ENCODE data around the gene SELENBP1. TPM values are rescaled to one million over a fixed set of nuclear protein-coding genes. Genes with fewer than 3 reads are reported as not detected.

Gene SELENBP1
- total and polyA plus RNA-seq, 2 of the 13 experiments (the other 11 are each of a cell fraction or from before 2014, with no cell fraction given): 27.8 to 29.0 TPM

- Histone ChIP-seq H3K27ac (ENCODE audit: extremely low read length, insufficient read depth, low read length) (no peak overlapping the region), H3K9ac (ENCODE audit: insufficient read depth, low read depth, low read length) (0 out of 2 replicates have a peak overlapping the region, but pooled peaks have one; percentile 92), H2AFZ (ENCODE audit: low read length) (no peak overlapping the region), H3K36me3 (replicated peaks in 1 of 2; ENCODE audit: control insufficient read depth in 1 of 2, insufficient read depth in 2 of 2, low read length in 2 of 2) (peaks cover 14 to 37% of the 10 kb centered on the region in 2 experiments), H3K4me1 (ENCODE audit: insufficient read depth, low read length) (peaks cover 43% of the 10 kb centered on the region), H3K9me3 (ENCODE audit: low read length) (no peaks in the 10 kb centered on the region), H3K4me3 (replicated peaks in 1 of 3; ENCODE audit: insufficient read depth in 1 of 3, low read depth in 2 of 3, low read length in 3 of 3) (no peak overlapping the region; a peak in 3 of 6 replicates), H4K20me1 (ENCODE audit: insufficient read depth, low read length) (peaks cover 8% of the 10 kb centered on the region), H3K27me3 (ENCODE audit: control insufficient read depth in 1 of 2, insufficient read depth in 2 of 2, low read length in 2 of 2) (no peaks in the 10 kb centered on the region; a peak in 1 of 5 replicates), H3K79me2 (ENCODE audit: insufficient read depth, low read length) (peaks cover 15% of the 10 kb centered on the region), H3K4me2 (ENCODE audit: low read depth, low read length) (peak overlapping the region; percentile 80)
- no TSS peak for BruUV-seq (replicated peaks)
- ChIA-PET POLR2A (interaction anchor here (1.5 to 3.8 kb wide), 2 partner anchors 29 kb away, joined by 5 to 24 read pairs; partner anchors contain the start of gene SELENBP1), CTCF (ENCODE audit: low intra/inter-chr PET ratio, low total read pairs) (no interaction called here)
- DNase-seq (ENCODE audit: low spot score) (peak; percentile 45), ATAC-seq (no peak), FAIRE-seq (no peak)
- in situ Hi-C loops (cut with HindIII; ENCODE audit: extremely low pct_ligation_motif_present, low pct_unique_long_range_greater_than_20kb): no loop called here
- 98% methylated on average over 13 of the region's 13 CpGs for WGBS (ENCODE audit: low lambda C conversion rate)
- intact Hi-C loops (cut with micrococcal nuclease; ENCODE audit: unreplicated experiment): no loop called here
- TF ChIP-seq ZNF101 (CRISPR knock-in tag; IDR thresholded peaks at IDR 0.05; ENCODE audit: borderline replicate concordance, low read depth): no peak
- TF ChIP-seq MAFG (CRISPR knock-in tag; IDR thresholded peaks at IDR 0.05): no peak
- TF ChIP-seq POLR2G (IDR thresholded peaks at IDR 0.05; ENCODE audit: low read depth, low read length): peak; percentile 49
- no peak for TF ChIP-seq GTF3A (CRISPR knock-in tag; conservative IDR thresholded peaks at IDR 0.05)
Measured at GRCh38 chr1:151401125-151401788, 28.8 kb upstream of the SELENBP1 start.

- peak within 1 kb of the TSS; percentile 92 for H3K9ac ChIP-seq (ENCODE audit: insufficient read depth, low read depth, low read length)
- peak; percentile 94 for DNase-seq (ENCODE audit: low spot score)
- peaks cover under 1 to 20% of the 10 kb centered on the region in 2 experiments; a peak in 4 of 5 replicates for H3K36me3 ChIP-seq (replicated peaks in 1 of 2; ENCODE audit: control insufficient read depth in 1 of 2, insufficient read depth in 2 of 2, low read length in 2 of 2)
- peak within 1 kb of the TSS; percentile 66 for H3K27ac ChIP-seq (ENCODE audit: extremely low read length, insufficient read depth, low read length)
- peaks cover 5% of the 10 kb centered on the region; the same call in 1 of the 2 replicates for H4K20me1 ChIP-seq (ENCODE audit: insufficient read depth, low read length)
- in situ Hi-C loops (cut with HindIII; ENCODE audit: extremely low pct_ligation_motif_present, low pct_unique_long_range_greater_than_20kb) (no loop called here), intact Hi-C loops (cut with micrococcal nuclease; ENCODE audit: unreplicated experiment) (loop anchor here (1.0 to 2.0 kb wide), 2 partner anchors 59 to 98 kb away; no protein-coding TSS in a partner anchor)
- 1% methylated on average over 43 of the region's 63 CpGs for WGBS (ENCODE audit: low lambda C conversion rate)
- peak within 1 kb of the TSS; percentile 80 for H3K4me2 ChIP-seq (ENCODE audit: low read depth, low read length)
- H3K79me2 ChIP-seq (ENCODE audit: insufficient read depth, low read length): peaks cover 15% of the 10 kb centered on the region
- ChIA-PET CTCF (ENCODE audit: low intra/inter-chr PET ratio, low total read pairs) (no interaction called here), POLR2A (interaction anchor here (0.9 to 3.8 kb wide), 5 partner anchors 27 to 72 kb away, joined by 3 to 24 read pairs (median 6); partner anchors contain the start of genes PI4KB, RFX5 and SELENBP1)
- ATAC-seq: peak; percentile 90
- peak; percentile 98 for FAIRE-seq
- peaks cover 43% of the 10 kb centered on the region for H3K4me1 ChIP-seq (ENCODE audit: insufficient read depth, low read length)
- TSS peak; percentile 84 for BruUV-seq (replicated peaks)
- H3K4me3 ChIP-seq (replicated peaks in 1 of 3; ENCODE audit: insufficient read depth in 1 of 3, low read depth in 2 of 3, low read length in 3 of 3): peak within 1 kb of the TSS; percentile 81 to 92 (median 86)
- no peaks in the 10 kb centered on the region; a peak in 1 of 5 replicates for H3K27me3 ChIP-seq (ENCODE audit: control insufficient read depth in 1 of 2, insufficient read depth in 2 of 2, low read length in 2 of 2)
- no peak within 1 kb of the TSS for H2AFZ ChIP-seq (ENCODE audit: low read length)
- H3K9me3 ChIP-seq (ENCODE audit: low read length): no peaks in the 10 kb centered on the region
- no peak for TF ChIP-seq GMEB2 (CRISPR knock-in tag; IDR thresholded peaks at IDR 0.05; ENCODE audit: low read depth)
- TF ChIP-seq RARA (CRISPR knock-in tag; IDR thresholded peaks at IDR 0.05): no peak
- TF ChIP-seq ZZZ3 (CRISPR knock-in tag; IDR thresholded peaks at IDR 0.05; ENCODE audit: borderline replicate concordance): no peak; the same call in 1 of the 2 replicates
- no peak for TF ChIP-seq ZNF431 (CRISPR knock-in tag; IDR thresholded peaks at IDR 0.05; ENCODE audit: borderline replicate concordance, low read depth)
- TF ChIP-seq HNRNPK (IDR thresholded peaks at IDR 0.05; ENCODE audit: low read depth, low read length, poor library complexity, severe bottlenecking): no peak
- peak; percentile 75 for TF ChIP-seq POGZ (CRISPR knock-in tag; IDR thresholded peaks at IDR 0.05)
- TF ChIP-seq KLF12 (CRISPR knock-in tag; IDR thresholded peaks at IDR 0.05; ENCODE audit: borderline replicate concordance): no peak
- TF ChIP-seq BCL6 (CRISPR knock-in tag; IDR thresholded peaks at IDR 0.05): peak; percentile 14; the same call in 1 of the 2 replicates
- TF ChIP-seq HNRNPLL (IDR thresholded peaks at IDR 0.05; ENCODE audit: low read depth, low read length, poor library complexity, severe bottlenecking): peak; percentile 35
- TF ChIP-seq CBX1 (IDR thresholded peaks at IDR 0.05; ENCODE audit: low read depth): no peak
- no peak for TF ChIP-seq KAT2B (IDR thresholded peaks at IDR 0.05; ENCODE audit: borderline replicate concordance, low read depth, low read length)
Measured at GRCh38 chr1:151399324-151400171, 27.0 kb upstream of the SELENBP1 start, which contains the start of gene PSMB4. PSMB4 (plus strand) TSS chr1:151399573; CDS start chr1:151399588, 15 bp downstream.
